SK-N-SH treated with all-trans-retinoic acid at 6 μM for 48 hours (cell line): ENCODE results near the gene MFNG.

Experiments
- ATAC-seq: fragments of 200-7000 bp; cut with Tn5 transposase; 3 replicates; pipeline ENCODE4 v1.9.1; 2020; ENCODE audit warnings: mild to moderate bottlenecking, moderate library complexity
- ARNTL ChIP-seq: fragments of 450-650 bp; formaldehyde crosslinking; IDR thresholded peaks from 2 replicates; pipeline ENCODE4 v1.5.0; 2020; ENCODE audit warnings: low read depth, mild to moderate bottlenecking, moderate library complexity, borderline replicate concordance
- CSDC2 ChIP-seq: fragments of 250-450 bp; sonication (Bioruptor Pico); IDR thresholded peaks from 2 replicates; pipeline ENCODE4 v1.5.0; 2020; ENCODE audit warnings: mild to moderate bottlenecking, moderate library complexity
- CSRNP3 ChIP-seq: fragments of 250-450 bp; sonication (Bioruptor Pico); IDR thresholded peaks from 2 replicates; pipeline ENCODE4 v1.5.1; 2021; ENCODE audit warnings: mild to moderate bottlenecking, moderate library complexity
- ESRRG ChIP-seq: fragments of 250-450 bp; sonication (Bioruptor Pico); IDR thresholded peaks from 2 replicates; pipeline ENCODE4 v1.6.1; 2021; ENCODE audit warnings: mild to moderate bottlenecking
- ISL1 ChIP-seq: fragments of 250-450 bp; sonication (Bioruptor Pico); IDR thresholded peaks from 2 replicates; pipeline ENCODE4 v2.1.2; 2022; ENCODE audit warnings: mild to moderate bottlenecking, moderate library complexity
- OSR1 ChIP-seq: fragments of 250-450 bp; sonication (Bioruptor Pico); IDR thresholded peaks from 2 replicates; pipeline ENCODE4 v1.8.0; 2022; ENCODE audit warnings: moderate library complexity, mild to moderate bottlenecking, inconsistent platforms
- RARB ChIP-seq: fragments of 250-450 bp; sonication (Bioruptor Pico); IDR thresholded peaks from 2 replicates; pipeline ENCODE4 v1.8.0; 2021; ENCODE audit warnings: mild to moderate bottlenecking, moderate library complexity
- SNAI2 ChIP-seq: fragments of 250-450 bp; sonication (Bioruptor Pico); IDR thresholded peaks from 2 replicates; pipeline ENCODE4 v1.5.0; 2020; ENCODE audit warnings: mild to moderate bottlenecking, moderate library complexity
- TCF4 ChIP-seq: fragments of 250-450 bp; sonication (Bioruptor Pico); IDR thresholded peaks from 2 replicates; pipeline ENCODE4 v1.8.0; 2021; ENCODE audit warnings: mild to moderate bottlenecking, moderate library complexity, borderline replicate concordance
- TOX ChIP-seq: fragments of 250-450 bp; sonication (Bioruptor Pico); IDR thresholded peaks from 2 replicates; pipeline ENCODE4 v1.8.0; 2021; ENCODE audit warnings: mild to moderate bottlenecking, moderate library complexity, borderline replicate concordance
- TSHZ2 ChIP-seq: fragments of 250-450 bp; sonication (Bioruptor Pico); IDR thresholded peaks from 2 replicates; pipeline ENCODE4 v1.5.0; 2020; ENCODE audit warnings: mild to moderate bottlenecking, moderate library complexity
- ZC3H10 ChIP-seq: fragments of 250-450 bp; sonication (Bioruptor Pico); IDR thresholded peaks from 2 replicates; pipeline ENCODE4 v1.5.1; 2021; ENCODE audit warnings: mild to moderate bottlenecking, moderate library complexity
- ZNF565 ChIP-seq: fragments of 450-650 bp; formaldehyde crosslinking; conservative IDR thresholded peaks from 2 replicates; pipeline ENCODE4 v1.5.0; 2020; ENCODE audit warnings: low read depth, mild to moderate bottlenecking, moderate library complexity
- ZNF70 ChIP-seq: fragments of 450-650 bp; formaldehyde crosslinking; IDR thresholded peaks from 2 replicates; pipeline ENCODE4 v1.5.0; 2020; ENCODE audit warnings: mild to moderate bottlenecking, moderate library complexity
- ZNF8 ChIP-seq: fragments of 450-650 bp; formaldehyde crosslinking; IDR thresholded peaks from 2 replicates; pipeline ENCODE4 v1.5.0; 2020; ENCODE audit warnings: mild to moderate bottlenecking, moderate library complexity
- TF ChIP-seq, protein P1 (sequence below): fragments of 250-450 bp; sonication (Bioruptor Pico); IDR thresholded peaks from 2 replicates; pipeline ENCODE4 v1.8.0; 2020; ENCODE audit warnings: mild to moderate bottlenecking, moderate library complexity, borderline replicate concordance
- TF ChIP-seq, protein P2 (sequence below): fragments of 250-450 bp; sonication (Bioruptor Pico); IDR thresholded peaks from 2 replicates; pipeline ENCODE4 v1.8.0; 2021; ENCODE audit warnings: low read depth, mild to moderate bottlenecking, moderate library complexity, borderline replicate concordance
- TF ChIP-seq, protein P3 (sequence below): fragments of 250-450 bp; sonication (Bioruptor Pico); IDR thresholded peaks from 2 replicates; pipeline ENCODE4 v1.5.1; 2020; ENCODE audit warnings: low read depth, mild to moderate bottlenecking, moderate library complexity

The MFNG gene

GRCh38 chr22:37488337-37489135 is 2.4 kb upstream of the MFNG start (continued):
- no peak for TF ChIP-seq TSHZ2 (CRISPR knock-in tag)

DNA sequence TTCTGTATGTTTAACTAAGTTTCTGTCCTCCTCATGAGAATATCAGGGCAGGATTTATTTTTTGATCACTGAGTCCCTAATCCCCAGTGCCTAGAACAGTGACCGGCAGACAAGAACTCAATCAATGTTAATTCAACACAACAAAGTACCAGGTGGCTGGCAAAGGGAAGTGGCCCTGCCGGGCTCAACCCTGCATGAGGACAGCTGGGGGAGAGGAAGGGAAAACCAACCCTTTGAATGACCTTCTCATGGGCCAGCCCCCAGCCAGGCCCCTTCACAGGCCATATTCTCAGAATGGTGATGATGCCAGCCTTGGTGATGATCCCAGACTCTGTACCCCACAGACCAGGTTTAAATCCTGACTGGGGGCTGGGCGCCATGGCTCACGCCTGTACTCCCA is 1.4 kb upstream of the MFNG start:
- no peak for ATAC-seq
- TF ChIP-seq RARB (CRISPR knock-in tag) (no peak), TOX (CRISPR knock-in tag) (no peak), ZNF8 (CRISPR knock-in tag) (no peak), TSHZ2 (CRISPR knock-in tag) (no peak), ISL1 (no peak), ESRRG (CRISPR knock-in tag) (no peak), OSR1 (CRISPR knock-in tag) (no peak), ZNF565 (CRISPR knock-in tag) (no peak), CSRNP3 (CRISPR knock-in tag) (no peak), ZNF70 (CRISPR knock-in tag) (no peak), CSDC2 (CRISPR knock-in tag) (no peak), SNAI2 (CRISPR knock-in tag) (no peak), ARNTL (no peak), TCF4 (CRISPR knock-in tag) (no peak), ZC3H10 (CRISPR knock-in tag) (no peak)
- TF ChIP-seq, protein P1, sequence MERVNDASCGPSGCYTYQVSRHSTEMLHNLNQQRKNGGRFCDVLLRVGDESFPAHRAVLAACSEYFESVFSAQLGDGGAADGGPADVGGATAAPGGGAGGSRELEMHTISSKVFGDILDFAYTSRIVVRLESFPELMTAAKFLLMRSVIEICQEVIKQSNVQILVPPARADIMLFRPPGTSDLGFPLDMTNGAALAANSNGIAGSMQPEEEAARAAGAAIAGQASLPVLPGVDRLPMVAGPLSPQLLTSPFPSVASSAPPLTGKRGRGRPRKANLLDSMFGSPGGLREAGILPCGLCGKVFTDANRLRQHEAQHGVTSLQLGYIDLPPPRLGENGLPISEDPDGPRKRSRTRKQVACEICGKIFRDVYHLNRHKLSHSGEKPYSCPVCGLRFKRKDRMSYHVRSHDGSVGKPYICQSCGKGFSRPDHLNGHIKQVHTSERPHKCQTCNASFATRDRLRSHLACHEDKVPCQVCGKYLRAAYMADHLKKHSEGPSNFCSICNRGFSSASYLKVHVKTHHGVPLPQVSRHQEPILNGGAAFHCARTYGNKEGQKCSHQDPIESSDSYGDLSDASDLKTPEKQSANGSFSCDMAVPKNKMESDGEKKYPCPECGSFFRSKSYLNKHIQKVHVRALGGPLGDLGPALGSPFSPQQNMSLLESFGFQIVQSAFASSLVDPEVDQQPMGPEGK (CRISPR knock-in tag): no peak
- TF ChIP-seq, protein P2, sequence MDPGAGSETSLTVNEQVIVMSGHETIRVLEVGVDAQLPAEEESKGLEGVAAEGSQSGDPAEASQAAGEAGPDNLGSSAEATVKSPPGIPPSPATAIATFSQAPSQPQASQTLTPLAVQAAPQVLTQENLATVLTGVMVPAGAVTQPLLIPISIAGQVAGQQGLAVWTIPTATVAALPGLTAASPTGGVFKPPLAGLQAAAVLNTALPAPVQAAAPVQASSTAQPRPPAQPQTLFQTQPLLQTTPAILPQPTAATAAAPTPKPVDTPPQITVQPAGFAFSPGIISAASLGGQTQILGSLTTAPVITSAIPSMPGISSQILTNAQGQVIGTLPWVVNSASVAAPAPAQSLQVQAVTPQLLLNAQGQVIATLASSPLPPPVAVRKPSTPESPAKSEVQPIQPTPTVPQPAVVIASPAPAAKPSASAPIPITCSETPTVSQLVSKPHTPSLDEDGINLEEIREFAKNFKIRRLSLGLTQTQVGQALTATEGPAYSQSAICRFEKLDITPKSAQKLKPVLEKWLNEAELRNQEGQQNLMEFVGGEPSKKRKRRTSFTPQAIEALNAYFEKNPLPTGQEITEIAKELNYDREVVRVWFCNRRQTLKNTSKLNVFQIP (CRISPR knock-in tag): no peak
- TF ChIP-seq, protein P3, sequence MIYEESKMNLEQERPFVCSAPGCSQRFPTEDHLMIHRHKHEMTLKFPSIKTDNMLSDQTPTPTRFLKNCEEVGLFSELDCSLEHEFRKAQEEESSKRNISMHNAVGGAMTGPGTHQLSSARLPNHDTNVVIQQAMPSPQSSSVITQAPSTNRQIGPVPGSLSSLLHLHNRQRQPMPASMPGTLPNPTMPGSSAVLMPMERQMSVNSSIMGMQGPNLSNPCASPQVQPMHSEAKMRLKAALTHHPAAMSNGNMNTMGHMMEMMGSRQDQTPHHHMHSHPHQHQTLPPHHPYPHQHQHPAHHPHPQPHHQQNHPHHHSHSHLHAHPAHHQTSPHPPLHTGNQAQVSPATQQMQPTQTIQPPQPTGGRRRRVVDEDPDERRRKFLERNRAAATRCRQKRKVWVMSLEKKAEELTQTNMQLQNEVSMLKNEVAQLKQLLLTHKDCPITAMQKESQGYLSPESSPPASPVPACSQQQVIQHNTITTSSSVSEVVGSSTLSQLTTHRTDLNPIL (CRISPR knock-in tag): no peak
